Metanephros (tissue), 1 donor: ENCODE results near the gene IFT25. TPM values are rescaled to one million over a fixed set of nuclear protein-coding genes. Genes with fewer than 3 reads are reported as not detected.

ENCODE experiments used
- total RNA-seq: library from RNA; depleted of rRNA; stranded (reverse); fragments of >200 nt; gene quantifications from one replicate; pipeline ENCODE4 v1.2.3, GENCODE V29; 2014

Gene IFT25
- total RNA-seq: 29.0 TPM

DNA sequence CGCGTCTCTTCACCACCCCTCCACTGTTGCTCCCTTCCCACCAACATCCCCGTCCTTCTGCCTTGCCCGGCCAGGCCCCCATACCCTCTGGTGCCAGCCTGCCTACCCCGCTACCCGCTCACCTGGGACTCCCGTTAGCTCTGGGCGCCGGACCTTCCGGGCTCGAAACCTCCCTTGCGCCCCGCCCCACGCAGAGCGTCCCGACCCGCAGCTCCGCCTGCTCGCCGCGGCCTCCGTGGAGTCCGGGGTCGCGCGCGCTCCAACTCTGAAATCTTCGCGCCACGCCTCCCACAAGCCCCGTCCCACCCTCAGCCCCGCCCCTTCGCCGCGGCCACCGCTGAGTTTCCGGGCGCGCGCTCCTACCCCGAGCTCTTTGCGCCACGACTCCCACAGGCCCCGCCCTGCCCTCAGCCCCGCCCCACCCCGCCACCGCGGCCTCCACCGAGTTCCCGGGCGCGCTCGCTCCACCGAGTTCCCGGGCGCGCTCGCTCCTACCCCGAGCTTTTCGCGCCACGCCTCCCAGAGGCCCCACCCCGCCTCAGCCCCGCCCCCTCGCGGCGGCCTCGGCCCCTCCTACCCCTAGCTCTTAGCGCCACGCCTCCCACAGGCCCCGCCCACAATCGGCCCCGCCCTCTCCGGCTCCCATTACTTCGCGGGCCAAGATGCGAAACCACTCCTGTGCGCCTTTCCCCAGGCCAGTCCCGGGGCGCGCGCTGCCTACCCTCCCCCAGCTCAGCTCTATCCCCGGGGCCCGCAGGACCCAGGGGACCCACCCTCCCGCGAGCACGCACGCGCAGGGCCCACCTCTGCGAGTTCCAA, at the start of gene IFT25:
Gene IFT25 (minus strand): TSS at position 267 of the 819 bp plus-strand sequence. CDS start 5,617 bp downstream, outside the sequence.

GRCh38 chr1:53946252-53947171, 1.0 kb upstream of the IFT25 start, which contains the start of gene LRRC42:
TSS of gene LRRC42 (plus strand) at chr1:53946350. CDS start at chr1:53952000, 5,650 bp downstream.

GRCh38 chr1:53893999-53894636, 51.4 kb downstream of the IFT25 start, which contains the start of gene DIO1:
TSS of gene DIO1 (plus strand) at chr1:53894187. CDS start at chr1:53894211, 24 bp downstream.

GRCh38 chr1:53889304-53890298, 55.9 kb downstream of the IFT25 start, which contains the start of gene YIPF1:
TSS of gene YIPF1 (minus strand) at chr1:53889797. CDS start at chr1:53888937, 860 bp downstream.

Other genes with a start within 250 kb of the IFT25 start
- gene GLIS1, start 206.5 kb downstream of the IFT25 start, total RNA-seq: 3.0 TPM
- 21.1 TPM for gene NDC1, start 107.4 kb downstream of the IFT25 start, total RNA-seq
- gene YIPF1, start 55.9 kb downstream of the IFT25 start, total RNA-seq: 21.4 TPM
- gene DIO1, start 51.5 kb downstream of the IFT25 start, total RNA-seq: 8.6 TPM
- gene LRRC42, start 651 bp upstream of the IFT25 start, total RNA-seq: 19.9 TPM
- gene LDLRAD1, start 72.5 kb upstream of the IFT25 start, total RNA-seq: not detected
- 328 TPM for gene TMEM59, start 107.5 kb upstream of the IFT25 start, total RNA-seq
- gene TCEANC2, start 107.9 kb upstream of the IFT25 start, total RNA-seq: 6.7 TPM
- gene CDCP2, start 207.3 kb upstream of the IFT25 start, total RNA-seq: 0.41 TPM